ENCODE measurements around the gene F2RL1. TPM values are rescaled to one million over a fixed set of nuclear protein-coding genes. Genes with fewer than 3 reads are reported as not detected.

Gene F2RL1
- total RNA-seq, 1 experiment from 2014 or later = 118 TPM

Other genes with a start within 250 kb of the F2RL1 start
- gene F2RL2, start 195.6 kb upstream of the F2RL1 start, total RNA-seq (2014; rRNA removed; shearing (Covaris generic)) = 4.9 and 5.2 TPM in 2 replicates
- 91.4 and 128 TPM in 2 replicates for gene F2R, start 102.9 kb upstream of the F2RL1 start, total RNA-seq (2014; rRNA removed; shearing (Covaris generic))
- gene S100Z, start 31.0 kb downstream of the F2RL1 start, total RNA-seq (2014; rRNA removed; shearing (Covaris generic)) = not detected in 2 replicates
- not detected in 2 replicates for gene CRHBP, start 134.0 kb downstream of the F2RL1 start, total RNA-seq (2014; rRNA removed; shearing (Covaris generic))
- 19.2 and 24.2 TPM in 2 replicates for gene AGGF1, start 211.4 kb downstream of the F2RL1 start, total RNA-seq (2014; rRNA removed; shearing (Covaris generic))

All from M059J (cell line).